B cell (primary cell): Measurements from ENCODE around the gene FBXO44. TPM values are rescaled to one million over a fixed set of nuclear protein-coding genes. Genes with fewer than 3 reads are reported as not detected.

Experiments used
- ATAC-seq: fragments of 200-7000 bp; cut with Tn5 transposase; one replicate; pipeline ENCODE4 v1.10.0; 2021; ENCODE audit warnings: low read depth, mild to moderate bottlenecking, moderate number of reproducible peaks, moderate library complexity
- CTCF ChIA-PET: fragments of 350-600 bp; sonication (Branson Sonifier 250); formaldehyde crosslinking; loops from one replicate; lab custom pipeline; 2021; ENCODE audit warnings: antibody characterized with exemption, inconsistent platforms; lab: Charles Lee
- POLR2A ChIA-PET: fragments of 350-600 bp; sonication (Branson Sonifier 250); formaldehyde crosslinking; loops from one replicate; lab custom pipeline; 2021; ENCODE audit warnings: antibody characterized with exemption; lab: Charles Lee
- DNase-seq: peaks from one replicate; pipeline ENCODE4 v3.0.0; 2013
- H2AFZ ChIP-seq: 2 replicates; pipeline ENCODE4 v1.6.1; 2012; ENCODE audit warnings: mild to moderate bottlenecking, low read depth, low read length; ENCODE audit not compliant: insufficient read depth, poor library complexity, severe bottlenecking
- H3K27ac ChIP-seq, 2 donors: 1 replicate in 1 of 2; 2 replicates in 1 of 2; pipeline ENCODE4 v1.5.1; 2012 to 2013; ENCODE audit warnings: low read length in 2 of 2, mild to moderate bottlenecking in 2 of 2, moderate library complexity in 1 of 2
- H3K27me3 ChIP-seq, 4 experiments: fragments of 200-600 bp in 1 of 4; sonication (generic) in 1 of 4; replicated peaks in 1 of 4; 1 replicate in 2 of 4; 2 replicates in 2 of 4; pipeline versions ENCODE4 v1.6.1 to v1.7.0; 2013 to 2016; ENCODE audit warnings: low read length in 3 of 4, mild to moderate bottlenecking in 2 of 4, mixed read lengths in 1 of 4, moderate library complexity in 1 of 4; ENCODE audit not compliant: insufficient read depth in 4 of 4, control insufficient read depth in 3 of 4; ENCODE audit errors: control extremely low read depth in 1 of 4
- H3K36me3 ChIP-seq, 2 experiments: replicated peaks in 1 of 2; 1 replicate in 1 of 2; 2 replicates in 1 of 2; pipeline versions ENCODE4 v1.6.1 to v1.7.1; 2013; ENCODE audit warnings: low read length in 1 of 2; ENCODE audit not compliant: insufficient read depth in 2 of 2, control insufficient read depth in 1 of 2; ENCODE audit errors: control extremely low read depth in 1 of 2, extremely low read depth in 1 of 2
- H3K4me1 ChIP-seq, 2 donors: fragments of 200-600 bp in 1 of 2; sonication (generic) in 1 of 2; 1 replicate in 1 of 2; 2 replicates in 1 of 2; pipeline versions ENCODE4 v1.5.1 to v1.6.1; 2013 to 2017; ENCODE audit warnings: low read length in 2 of 2; ENCODE audit not compliant: control insufficient read depth in 2 of 2, insufficient read depth in 2 of 2
- H3K4me2 ChIP-seq: replicated peaks from 2 replicates; pipeline ENCODE3; 2012; ENCODE audit warnings: mild to moderate bottlenecking, low read depth, low read length; ENCODE audit not compliant: poor library complexity, severe bottlenecking
- H3K4me3 ChIP-seq, 5 experiments: fragments of 200-600 bp in 1 of 5; sonication (generic) in 1 of 5; 1 replicate in 3 of 5; 2 replicates in 2 of 5; pipeline versions ENCODE4 v1.5.1 to v1.7.0; 2011 to 2016; ENCODE audit warnings: low read length in 4 of 5, mild to moderate bottlenecking in 4 of 5, low read depth in 2 of 5, control low read depth in 1 of 5, moderate library complexity in 1 of 5; ENCODE audit not compliant: insufficient read depth in 1 of 5; ENCODE audit errors: control extremely low read depth in 1 of 5, extremely low read depth in 1 of 5
- H3K79me2 ChIP-seq: fragments of 200-600 bp; sonication (generic); one replicate; pipeline ENCODE4 v1.6.0; 2016; ENCODE audit warnings: low read length; ENCODE audit not compliant: control insufficient read depth, insufficient read depth
- H3K9ac ChIP-seq: fragments of 200-600 bp; sonication (generic); 2 replicates; pipeline ENCODE4 v1.6.1; 2017; ENCODE audit warnings: mild to moderate bottlenecking, low read length, moderate library complexity
- H3K9me3 ChIP-seq, 3 donors: one replicate each; pipeline versions ENCODE4 v1.6.1 to v1.7.1; 2013; ENCODE audit warnings: low read length in 2 of 3; ENCODE audit not compliant: control insufficient read depth in 2 of 3, insufficient read depth in 1 of 3; ENCODE audit errors: control extremely low read depth in 1 of 3
- H4K20me1 ChIP-seq: 2 replicates; pipeline ENCODE4 v1.6.0; 2012; ENCODE audit warnings: mild to moderate bottlenecking, low read length; ENCODE audit not compliant: insufficient read depth, control insufficient read depth, poor library complexity, severe bottlenecking
- H3K27ac Mint-ChIP-seq: one replicate; pipeline ENCODE4 v1.8.0; 2021; ENCODE audit warnings: mixed read lengths
- H3K27me3 Mint-ChIP-seq: one replicate; pipeline ENCODE4 v1.8.0; 2021; ENCODE audit warnings: mixed read lengths
- H3K4me1 Mint-ChIP-seq: one replicate; pipeline ENCODE4 v1.8.0; 2021; ENCODE audit warnings: mixed read lengths
- H3K4me3 Mint-ChIP-seq: one replicate; pipeline ENCODE4 v1.8.0; 2021; ENCODE audit warnings: mixed read lengths
- H3K9me3 Mint-ChIP-seq: one replicate; pipeline ENCODE4 v1.8.0; 2022; ENCODE audit warnings: mixed read lengths; ENCODE audit not compliant: insufficient read depth
- CTCF ChIP-seq: fragments of 200-600 bp; IDR thresholded peaks from one replicate; pipeline ENCODE4 v1.8.0; 2022; ENCODE audit warnings: antibody characterized with exemption, mild to moderate bottlenecking
- EZH2 ChIP-seq: IDR thresholded peaks from 2 replicates; pipeline ENCODE4 v1.6.1; 2012; ENCODE audit warnings: borderline replicate concordance, low read depth, mild to moderate bottlenecking, moderate library complexity, low read length; ENCODE audit not compliant: insufficient read depth, poor library complexity, severe bottlenecking
- WGBS: methylation state at CpG from one replicate; pipeline ENCODE4 v1.1.5; 2013; ENCODE audit warnings: missing lambda C conversion rate; ENCODE audit not compliant: insufficient coverage; 5-methylcytosine and 5-hydroxymethylcytosine counted together
- intact Hi-C: fragments of 100-400 bp; cut with micrococcal nuclease; formaldehyde crosslinking; loops from one replicate; pipeline ENCODE4 v1.10.0; 2022
- polyA plus RNA-seq: library from polyadenylated mRNA; depleted of rRNA; stranded (reverse); fragments of >200 nt; gene quantifications from 2 replicates; pipeline ENCODE4 v1.2.3, GENCODE V29; 2012
- total RNA-seq, 2 donors: library from RNA; stranded (reverse); fragments of 120-200 nt in 1 of 2; gene quantifications; 1 replicate in 1 of 2; 2 replicates in 1 of 2; pipeline versions ENCODE4 v1.2.3 to v1.2.4, GENCODE V29; 2013 to 2022

The FBXO44 gene
- total and polyA plus RNA-seq, 2 donors (not counting 1 experiment from before 2014, with no cell fraction given): 61.5 to 101 TPM

DNA sequence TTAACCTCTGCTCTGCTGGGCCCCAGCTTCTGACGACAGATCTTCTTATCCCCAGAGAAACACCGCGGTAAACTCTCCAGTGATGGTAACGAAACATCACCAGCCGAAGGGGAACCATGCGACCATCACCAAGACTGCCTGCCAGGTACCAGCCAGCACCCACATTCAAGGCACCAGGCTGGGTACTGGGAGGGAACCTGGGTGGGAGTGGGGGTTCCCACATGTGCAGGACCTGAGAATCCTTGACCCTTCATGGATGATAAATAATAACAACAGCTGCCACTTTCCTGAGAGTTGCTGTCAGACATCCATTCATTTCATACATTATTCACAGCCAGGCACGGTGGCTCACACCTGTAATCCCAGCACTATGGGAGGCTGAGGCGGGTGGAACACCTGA, 57.6 kb downstream of the FBXO44 start:
- Histone ChIP-seq H3K9ac (no peak overlapping the region), H2AFZ (no peak overlapping the region), H3K4me1 (no peaks in the 10 kb centered on the region), H3K4me2 (no peak overlapping the region), H3K9me3 (no peaks in the 10 kb centered on the region), H3K27ac (no peak overlapping the region), H3K79me2 (no peaks in the 10 kb centered on the region), H3K4me3 (no peak overlapping the region), H4K20me1 (no peaks in the 10 kb centered on the region), H3K36me3 (no peaks in the 10 kb centered on the region), H3K27me3 (peaks cover 0 to 3% (median 0%) of the 10 kb centered on the region in 4 experiments)
- TF ChIP-seq CTCF: no peak
- no peak for TF ChIP-seq EZH2
- WGBS: 93% methylated on average over 4 of the region's 8 CpGs
- Mint-ChIP-seq H3K4me3 (no peak overlapping the region), H3K27me3 (peaks cover 6% of the 10 kb centered on the region), H3K9me3 (no peaks in the 10 kb centered on the region), H3K4me1 (no peaks in the 10 kb centered on the region), H3K27ac (no peak overlapping the region)
- ATAC-seq (no peak), DNase-seq (no peak)
- ChIA-PET POLR2A (no interaction called here), CTCF (interaction anchor here (0.6 to 1.3 kb wide), 4 partner anchors 11 to 674 kb away, joined by 3 to 5 read pairs (median 4); partner anchors contain the start of gene FBXO6)
- intact Hi-C loops: no loop called here

Other genes with a start within 250 kb of the FBXO44 start
- gene DISP3, start 175.7 kb upstream of the FBXO44 start, total RNA-seq: 1.6 and 2.3 TPM in 2 replicates
- 0.25 and 1.5 TPM in 2 replicates for gene DISP3, start 175.7 kb upstream of the FBXO44 start, polyA plus RNA-seq
- gene FBXO2, start 448 bp upstream of the FBXO44 start, total RNA-seq: 9.6 and 10.7 TPM in 2 replicates
- gene FBXO2, start 448 bp upstream of the FBXO44 start, polyA plus RNA-seq: 9.3 and 9.6 TPM in 2 replicates
- 8.5 and 8.7 TPM in 2 replicates for gene FBXO6, start 9.3 kb downstream of the FBXO44 start, total RNA-seq
- gene FBXO6, start 9.3 kb downstream of the FBXO44 start, polyA plus RNA-seq: 8.1 and 13.0 TPM in 2 replicates
- gene MAD2L2, start 26.3 kb downstream of the FBXO44 start, total RNA-seq: 27.7 and 29.0 TPM in 2 replicates
- gene MAD2L2, start 26.3 kb downstream of the FBXO44 start, polyA plus RNA-seq: 42.2 and 44.0 TPM in 2 replicates
- 0.30 and 0.41 TPM in 2 replicates for gene DRAXIN, start 36.8 kb downstream of the FBXO44 start, total RNA-seq
- 0.21 and 0.26 TPM in 2 replicates for gene DRAXIN, start 36.8 kb downstream of the FBXO44 start, polyA plus RNA-seq
- 18.3 and 20.2 TPM in 2 replicates for gene AGTRAP, start 81.3 kb downstream of the FBXO44 start, total RNA-seq
- 37.5 and 44.9 TPM in 2 replicates for gene AGTRAP, start 81.3 kb downstream of the FBXO44 start, polyA plus RNA-seq
- not detected in 2 replicates for gene C1orf167, start 107.3 kb downstream of the FBXO44 start, total RNA-seq
- gene C1orf167, start 107.3 kb downstream of the FBXO44 start, polyA plus RNA-seq: 0.75 TPM in 1 of 2 replicates, not detected in the other
- gene MTHFR, start 151.1 kb downstream of the FBXO44 start, total RNA-seq: 109 and 114 TPM in 2 replicates
- 35.8 and 39.3 TPM in 2 replicates for gene MTHFR, start 151.1 kb downstream of the FBXO44 start, polyA plus RNA-seq
- gene CLCN6, start 151.3 kb downstream of the FBXO44 start, total RNA-seq: 99.8 and 105 TPM in 2 replicates
- gene CLCN6, start 151.3 kb downstream of the FBXO44 start, polyA plus RNA-seq: 35.0 and 48.2 TPM in 2 replicates
- gene NPPA, start 192.9 kb downstream of the FBXO44 start, total RNA-seq: not detected in 2 replicates
- gene NPPA, start 192.9 kb downstream of the FBXO44 start, polyA plus RNA-seq: not detected in 2 replicates
- gene NPPB, start 204.1 kb downstream of the FBXO44 start, total RNA-seq: not detected in 2 replicates
- gene NPPB, start 204.1 kb downstream of the FBXO44 start, polyA plus RNA-seq: not detected in 2 replicates